Measurements from ENCODE around the gene FAM184A. TPM values are rescaled to one million over a fixed set of nuclear protein-coding genes. Genes with fewer than 3 reads are reported as not detected.

The FAM184A gene
- total RNA-seq, 1 experiment from 2014 or later: 8.7 TPM

DNA sequence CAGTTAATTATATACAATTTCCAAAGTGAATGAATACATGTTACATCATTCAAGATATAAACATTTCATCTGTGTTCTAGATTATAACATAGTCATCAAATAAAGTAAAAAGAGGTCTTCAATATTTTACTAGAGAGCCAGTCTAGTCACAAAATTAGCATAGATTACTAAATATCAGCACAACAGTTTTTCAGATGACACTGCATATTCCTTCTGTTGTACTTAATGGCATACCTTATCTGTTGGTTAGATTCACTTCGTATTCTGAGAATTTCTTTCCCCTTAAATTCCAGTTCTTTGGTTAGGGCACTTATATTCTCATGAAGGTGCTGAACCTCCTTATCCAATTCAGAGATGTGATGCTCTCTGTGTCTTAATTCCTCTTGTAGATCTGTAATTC lies 103.7 kb downstream of the FAM184A start:
- Histone ChIP-seq H3K9me3 (ENCODE audit: control insufficient read depth, insufficient read depth, low read depth, low read length) (no peaks in the 10 kb centered on the region), H3K4me1 (ENCODE audit: control insufficient read depth, insufficient read depth, low read length) (no peaks in the 10 kb centered on the region), H3K27me3 (ENCODE audit: control insufficient read depth, insufficient read depth, low read length) (no peaks in the 10 kb centered on the region), H3K4me3 (ENCODE audit: low read depth in 2 of 2, low read length in 2 of 2) (no peak overlapping the region), H3K27ac (ENCODE audit: low read length) (no peak overlapping the region), H3K36me3 (ENCODE audit: control insufficient read depth, insufficient read depth, low read length) (no peaks in the 10 kb centered on the region)
- ChIA-PET POLR2A (no interaction called here), CTCF (interaction anchor here (0.5 kb wide), 1 partner anchor 49 kb away, joined by 10 read pairs; no protein-coding TSS in a partner anchor)
- intact Hi-C loops (cut with micrococcal nuclease; ENCODE audit: unreplicated experiment) (no loop called here), in situ Hi-C loops (cut with HindIII; ENCODE audit: low pct_unique_long_range_greater_than_20kb, low sequenced_read_pairs) (no loop called here)
- DNase-seq (ENCODE audit: low read depth, low spot score): no peak
- ATAC-seq: no peak
- TF ChIP-seq TCF7L2 (IDR thresholded peaks at IDR 0.05; ENCODE audit: low read depth, low read length) (no peak), POLR2AphosphoS5 (IDR thresholded peaks at IDR 0.05; ENCODE audit: low read depth, low read length) (no peak), SIN3A (IDR thresholded peaks at IDR 0.05; ENCODE audit: borderline replicate concordance, insufficient read depth, low read depth, low read length) (no peak), REST (IDR thresholded peaks at IDR 0.05; ENCODE audit: insufficient read depth in 1 of 2, low read depth in 2 of 2, low read length in 1 of 2) (no peak)
- TF ChIP-seq, protein P1, sequence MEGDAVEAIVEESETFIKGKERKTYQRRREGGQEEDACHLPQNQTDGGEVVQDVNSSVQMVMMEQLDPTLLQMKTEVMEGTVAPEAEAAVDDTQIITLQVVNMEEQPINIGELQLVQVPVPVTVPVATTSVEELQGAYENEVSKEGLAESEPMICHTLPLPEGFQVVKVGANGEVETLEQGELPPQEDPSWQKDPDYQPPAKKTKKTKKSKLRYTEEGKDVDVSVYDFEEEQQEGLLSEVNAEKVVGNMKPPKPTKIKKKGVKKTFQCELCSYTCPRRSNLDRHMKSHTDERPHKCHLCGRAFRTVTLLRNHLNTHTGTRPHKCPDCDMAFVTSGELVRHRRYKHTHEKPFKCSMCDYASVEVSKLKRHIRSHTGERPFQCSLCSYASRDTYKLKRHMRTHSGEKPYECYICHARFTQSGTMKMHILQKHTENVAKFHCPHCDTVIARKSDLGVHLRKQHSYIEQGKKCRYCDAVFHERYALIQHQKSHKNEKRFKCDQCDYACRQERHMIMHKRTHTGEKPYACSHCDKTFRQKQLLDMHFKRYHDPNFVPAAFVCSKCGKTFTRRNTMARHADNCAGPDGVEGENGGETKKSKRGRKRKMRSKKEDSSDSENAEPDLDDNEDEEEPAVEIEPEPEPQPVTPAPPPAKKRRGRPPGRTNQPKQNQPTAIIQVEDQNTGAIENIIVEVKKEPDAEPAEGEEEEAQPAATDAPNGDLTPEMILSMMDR (IDR thresholded peaks at IDR 0.05): no peak
- no TSS peak for BruUV-seq (replicated peaks)

DNA sequence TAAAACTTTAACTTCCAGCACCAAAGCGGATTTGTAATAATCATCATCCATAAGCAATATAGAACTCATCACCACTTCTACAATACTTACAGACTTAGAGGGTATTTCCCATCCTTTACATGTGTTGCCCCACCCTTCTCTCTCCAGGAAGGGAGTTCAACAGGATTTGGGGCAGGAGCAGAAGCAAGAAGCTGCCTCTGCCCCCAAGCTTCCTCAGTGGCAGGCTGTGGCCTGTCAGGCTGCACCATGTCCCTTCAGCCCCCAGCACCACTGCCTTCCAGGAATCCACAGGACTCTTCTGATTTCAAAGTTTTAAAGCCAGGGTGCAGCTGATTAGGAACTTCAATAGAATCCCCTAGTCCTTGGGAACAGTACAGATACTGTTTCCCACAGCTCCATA lies 106.8 kb downstream of the FAM184A start:
- H3K27ac ChIP-seq (ENCODE audit: low read length): no peak overlapping the region
- TF ChIP-seq, protein P1 (IDR thresholded peaks at IDR 0.05): no peak
- no peak for TF ChIP-seq POLR2AphosphoS5 (IDR thresholded peaks at IDR 0.05; ENCODE audit: low read depth, low read length)
- TF ChIP-seq REST (IDR thresholded peaks at IDR 0.05; ENCODE audit: insufficient read depth in 1 of 2, low read depth in 2 of 2, low read length in 1 of 2): no peak
- no peak for TF ChIP-seq SIN3A (IDR thresholded peaks at IDR 0.05; ENCODE audit: borderline replicate concordance, insufficient read depth, low read depth, low read length)
- no peak for TF ChIP-seq TCF7L2 (IDR thresholded peaks at IDR 0.05; ENCODE audit: low read depth, low read length)
- intact Hi-C loops (cut with micrococcal nuclease; ENCODE audit: unreplicated experiment): no loop called here
- DNase-seq (ENCODE audit: low read depth, low spot score) (no peak), ATAC-seq (no peak)
- no peak overlapping the region for H3K4me3 ChIP-seq (ENCODE audit: low read depth in 2 of 2, low read length in 2 of 2)
- no peaks in the 10 kb centered on the region for H3K9me3 ChIP-seq (ENCODE audit: control insufficient read depth, insufficient read depth, low read depth, low read length)
- CTCF ChIA-PET: no interaction called here
- H3K4me1 ChIP-seq (ENCODE audit: control insufficient read depth, insufficient read depth, low read length): no peaks in the 10 kb centered on the region
- in situ Hi-C loops (cut with HindIII; ENCODE audit: low pct_unique_long_range_greater_than_20kb, low sequenced_read_pairs): no loop called here
- no peaks in the 10 kb centered on the region for H3K27me3 ChIP-seq (ENCODE audit: control insufficient read depth, insufficient read depth, low read length)
- no TSS peak for BruUV-seq (replicated peaks)
- no peaks in the 10 kb centered on the region; the same call in 1 of the 2 replicates for H3K36me3 ChIP-seq (ENCODE audit: control insufficient read depth, insufficient read depth, low read length)
- POLR2A ChIA-PET: no interaction called here
